HCT116 (cell line): Measurements from ENCODE around the gene TSACC. TPM values are rescaled to one million over a fixed set of nuclear protein-coding genes. Genes with fewer than 3 reads are reported as not detected.
A peak's percentile ranks its signal among the peaks of the same experiment; 100 is the strongest.

ENCODE experiments used
- ATAC-seq: fragments of 200-7000 bp; cut with Tn5 transposase; 2 replicates; pipeline ENCODE4 v1.9.1; 2020; ENCODE audit warnings: mild to moderate bottlenecking, moderate library complexity
- BruUV-seq: library from RNA; stranded (reverse); fragments of 400-500 nt; replicated peaks from 2 replicates; lab custom pipeline; 2021; lab: Mats Ljungman, UMichigan
- CTCF ChIA-PET: fragments of 300-600 bp; sonication (Branson Sonifier 250); formaldehyde crosslinking; loops from one replicate; lab custom pipeline; 2021; ENCODE audit warnings: antibody characterized with exemption; lab: Charles Lee
- POLR2A ChIA-PET: fragments of 300-600, 350-600 bp; sonication (Branson Sonifier 250); formaldehyde crosslinking; loops from one replicate; lab custom pipeline; 2021; ENCODE audit warnings: antibody characterized with exemption; lab: Charles Lee
- RAD21 ChIA-PET, 2 experiments: fragments of 300-600 bp; sonication (Branson Sonifier 250); formaldehyde crosslinking; loops; one replicate each; lab custom pipeline; 2023; ENCODE audit warnings: low total read pairs in 2 of 2; ENCODE audit not compliant: uncharacterized antibody in 2 of 2, unreplicated experiment in 2 of 2, low non-redundant PET in 1 of 2; lab: Charles Lee
- DNase-seq: peaks from one replicate; pipeline ENCODE4 v3.0.0-alpha.2; 2010; ENCODE audit warnings: low read depth, low spot score
- H2AFZ ChIP-seq: fragments of 200-600 bp; shearing (Covaris generic), sonication (generic); 2 replicates; pipeline ENCODE4 v1.6.1; 2017; ENCODE audit warnings: low read depth, mixed run types, mixed read lengths, antibody characterized with exemption, low read length; ENCODE audit not compliant: poor library complexity, severe bottlenecking
- H3K27ac ChIP-seq: 2 replicates; pipeline ENCODE4 v1.5.1; 2012; ENCODE audit warnings: low read depth, low read length
- H3K27me3 ChIP-seq: fragments of 200-600 bp; sonication (generic); 2 replicates; pipeline ENCODE4 v1.6.1; 2016; ENCODE audit warnings: mixed run types, low read length, mixed read lengths; ENCODE audit not compliant: insufficient read depth
- H3K36me3 ChIP-seq, 2 experiments: fragments of 200-500 bp in 1 of 2; fragments of 200-600 bp in 1 of 2; sonication (Bioruptor generic) in 1 of 2; sonication (generic) in 1 of 2; 2 replicates each; pipeline versions ENCODE4 v1.5.1 to v1.6.1; 2014 to 2016; ENCODE audit warnings: low read length in 2 of 2, inconsistent platforms in 1 of 2, mixed read lengths in 1 of 2, mixed run types in 1 of 2; ENCODE audit not compliant: insufficient read depth in 2 of 2, control insufficient read depth in 1 of 2
- H3K4me1 ChIP-seq, 2 experiments: fragments of 200-600 bp in 1 of 2; sonication (generic) in 1 of 2; 2 replicates each; pipeline versions ENCODE4 v1.5.1 to v1.6.1; 2012 to 2017; ENCODE audit warnings: low read length in 2 of 2, inconsistent platforms in 1 of 2, mild to moderate bottlenecking in 1 of 2, mixed read lengths in 1 of 2, mixed run types in 1 of 2, moderate library complexity in 1 of 2; ENCODE audit not compliant: insufficient read depth in 2 of 2, control insufficient read depth in 1 of 2
- H3K4me2 ChIP-seq: fragments of 200-600 bp; sonication (generic); 2 replicates; pipeline ENCODE4 v1.6.1; 2017; ENCODE audit warnings: mixed run types, low read length, mixed read lengths
- H3K4me3 ChIP-seq, 2 experiments: fragments of 200-600 bp in 1 of 2; sonication (generic) in 1 of 2; replicated peaks in 1 of 2; 2 replicates each; pipeline ENCODE4 v1.5.1; 2011 to 2016; ENCODE audit warnings: low read length in 2 of 2, control low read depth in 1 of 2, low read depth in 1 of 2, mild to moderate bottlenecking in 1 of 2, mixed read lengths in 1 of 2, mixed run types in 1 of 2
- H3K79me2 ChIP-seq: fragments of 200-600 bp; sonication (generic); 2 replicates; pipeline ENCODE4 v1.6.1; 2017; ENCODE audit warnings: mild to moderate bottlenecking, mixed run types, low read length, moderate library complexity, mixed read lengths; ENCODE audit not compliant: insufficient read depth
- H3K9ac ChIP-seq: fragments of 200-600 bp; sonication (generic); 2 replicates; pipeline ENCODE4 v1.6.1; 2016; ENCODE audit warnings: low read length, mixed read lengths
- H3K9me2 ChIP-seq: fragments of 200-600 bp; sonication (generic), shearing (Covaris generic); 2 replicates; pipeline ENCODE4 v1.6.1; 2017; ENCODE audit warnings: mixed run types, mild to moderate bottlenecking, moderate library complexity; ENCODE audit not compliant: insufficient read depth
- H3K9me3 ChIP-seq, 2 experiments: fragments of 200-500 bp in 1 of 2; fragments of 200-600 bp in 1 of 2; sonication (Bioruptor generic) in 1 of 2; sonication (generic) in 1 of 2; 2 replicates each; pipeline ENCODE4 v1.6.1; 2014 to 2017; ENCODE audit warnings: low read length in 2 of 2, mixed read lengths in 2 of 2, inconsistent platforms in 1 of 2, low read depth in 1 of 2, mild to moderate bottlenecking in 1 of 2, mixed run types in 1 of 2, moderate library complexity in 1 of 2; ENCODE audit not compliant: control insufficient read depth in 1 of 2, insufficient read depth in 1 of 2
- H4K20me1 ChIP-seq: fragments of 200-600 bp; sonication (generic), shearing (Covaris generic); 2 replicates; pipeline ENCODE4 v1.6.1; 2017; ENCODE audit warnings: mixed run types, mild to moderate bottlenecking, moderate library complexity; ENCODE audit not compliant: insufficient read depth
- CBX3 ChIP-seq: IDR thresholded peaks from 2 replicates; pipeline ENCODE4 v1.6.1; 2012; ENCODE audit warnings: low read depth
- CEBPB ChIP-seq: IDR thresholded peaks from 2 replicates; pipeline ENCODE4 v1.6.1; 2012; ENCODE audit warnings: low read depth
- EGR1 ChIP-seq: IDR thresholded peaks from 2 replicates; pipeline ENCODE4 v1.6.1; 2012; ENCODE audit warnings: low read depth
- EZH2 ChIP-seq: fragments of 200-600 bp; sonication (generic); IDR thresholded peaks from 2 replicates; pipeline ENCODE4 v1.6.1; 2017; ENCODE audit warnings: antibody characterized with exemption, mixed run types
- EZH2phosphoT487 ChIP-seq: fragments of 200-600 bp; IDR thresholded peaks from 2 replicates; pipeline ENCODE4 v1.6.1; 2018; ENCODE audit warnings: antibody characterized with exemption, borderline replicate concordance
- FOSL1 ChIP-seq: IDR thresholded peaks from 2 replicates; pipeline ENCODE4 v1.6.1; 2012; ENCODE audit warnings: low read depth
- POLR2A ChIP-seq: IDR thresholded peaks from 2 replicates; pipeline ENCODE4 v1.7.0; 2011; ENCODE audit warnings: borderline replicate concordance; ENCODE audit not compliant: insufficient read depth, insufficient read length; ENCODE audit errors: extremely low read depth
- SIN3A ChIP-seq: IDR thresholded peaks from 2 replicates; pipeline ENCODE4 v1.6.1; 2012; ENCODE audit warnings: low read depth
- TCF7L2 ChIP-seq: IDR thresholded peaks from 2 replicates; pipeline ENCODE4 v1.7.0; 2011; ENCODE audit warnings: borderline replicate concordance, inconsistent platforms; ENCODE audit not compliant: insufficient read depth, insufficient read length; ENCODE audit errors: extremely low read depth
- YY1 ChIP-seq: IDR thresholded peaks from 2 replicates; pipeline ENCODE4 v1.6.1; 2011; ENCODE audit warnings: low read length, low read depth, moderate library complexity, mild to moderate bottlenecking; ENCODE audit not compliant: insufficient replicate concordance; ENCODE audit errors: extremely low read depth
- ZFX ChIP-seq: fragments of 450-650 bp; IDR thresholded peaks from 2 replicates; pipeline ENCODE4 v1.6.1; 2017
- ZNF274 ChIP-seq: fragments of 200-500 bp; sonication (Bioruptor generic); IDR thresholded peaks from 2 replicates; pipeline ENCODE4 v1.6.1; 2014; ENCODE audit warnings: mild to moderate bottlenecking, low read depth, low read length, inconsistent platforms
- intact Hi-C: fragments of 100-400 bp; cut with micrococcal nuclease; formaldehyde crosslinking; loops from 2 replicates; pipeline ENCODE4 v1.10.0; 2022
- total RNA-seq: library from RNA; stranded (reverse); gene quantifications from one replicate; pipeline ENCODE4 v1.2.1, GENCODE V29; 2021; ENCODE audit not compliant: unreplicated experiment
- TF ChIP-seq, protein P1 (sequence below): IDR thresholded peaks from 2 replicates; pipeline ENCODE4 v1.6.1; 2012; ENCODE audit warnings: low read depth
- TF ChIP-seq, protein P2 (sequence below), 3 experiments: fragments of 200-600 bp in 1 of 3; sonication (generic) in 1 of 3; IDR thresholded peaks in 2 of 3; conservative IDR thresholded peaks in 1 of 3; 2 replicates each; pipeline ENCODE4 v1.5.1; 2012 to 2017; ENCODE audit warnings: low read depth in 2 of 3, low read length in 2 of 3, antibody characterized with exemption in 1 of 3, borderline replicate concordance in 1 of 3, control low read depth in 1 of 3, mild to moderate bottlenecking in 1 of 3, mixed read lengths in 1 of 3, mixed run types in 1 of 3, moderate library complexity in 1 of 3; ENCODE audit not compliant: insufficient read depth in 1 of 3

Gene TSACC
- total RNA-seq, 1 experiment from 2014 or later, result 1.0 TPM

DNA sequence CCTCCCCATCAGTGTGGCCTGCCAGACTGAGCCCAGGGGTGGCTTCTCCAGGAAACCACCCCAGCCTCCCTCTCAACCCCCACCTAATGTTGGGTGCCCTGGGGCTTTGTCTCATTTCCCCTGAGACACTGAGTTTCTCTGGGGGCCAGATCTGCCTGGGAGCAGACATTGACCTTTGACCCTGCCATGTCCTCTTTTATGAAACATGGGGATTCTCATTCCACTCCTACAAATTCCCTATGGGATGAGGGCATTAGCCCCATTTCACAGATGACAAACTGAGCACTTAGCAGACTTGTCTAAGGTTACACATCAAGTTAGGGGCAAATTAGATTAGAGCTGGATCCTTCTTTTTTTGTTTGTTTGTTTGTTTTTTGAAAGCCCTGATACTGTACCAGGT is 54.8 kb downstream of the TSACC start:
- no peaks in the 10 kb centered on the region for H3K27me3 ChIP-seq
- H3K9me3 ChIP-seq, result no peaks in the 10 kb centered on the region
- no peaks in the 10 kb centered on the region for H3K36me3 ChIP-seq
- POLR2A ChIA-PET, result no interaction called here
- DNase-seq (no peak), ATAC-seq (no peak)
- H3K27ac ChIP-seq, result no peak overlapping the region
- intact Hi-C loops, result no loop called here
- H3K9me2 ChIP-seq, result no peaks in the 10 kb centered on the region
- H3K4me1 ChIP-seq, result peaks cover 5 to 36% of the 10 kb centered on the region in 2 experiments
- H4K20me1 ChIP-seq, result no peaks in the 10 kb centered on the region
- H3K4me3 ChIP-seq, result no peak overlapping the region
- no TSS peak for BruUV-seq
- H3K4me2 ChIP-seq, result no peak overlapping the region
- H3K9ac ChIP-seq, result no peak overlapping the region
- RAD21 ChIA-PET, result no interaction called here
- peak overlapping the region; percentile 56 for H2AFZ ChIP-seq
- H3K79me2 ChIP-seq, result no peaks in the 10 kb centered on the region
- CTCF ChIA-PET, result interaction anchor here (1.0 kb wide), 2 partner anchors 8 to 53 kb away, joined by 3 to 4 read pairs; no protein-coding TSS in a partner anchor
- TF ChIP-seq SIN3A (no peak), EGR1 (no peak), FOSL1 (no peak), CBX3 (no peak), EZH2phosphoT487 (no peak), EZH2 (no peak), TCF7L2 (no peak), ZNF274 (no peak), ZFX (no peak), YY1 (no peak), POLR2A (no peak), CEBPB (no peak)
- TF ChIP-seq, protein P1, sequence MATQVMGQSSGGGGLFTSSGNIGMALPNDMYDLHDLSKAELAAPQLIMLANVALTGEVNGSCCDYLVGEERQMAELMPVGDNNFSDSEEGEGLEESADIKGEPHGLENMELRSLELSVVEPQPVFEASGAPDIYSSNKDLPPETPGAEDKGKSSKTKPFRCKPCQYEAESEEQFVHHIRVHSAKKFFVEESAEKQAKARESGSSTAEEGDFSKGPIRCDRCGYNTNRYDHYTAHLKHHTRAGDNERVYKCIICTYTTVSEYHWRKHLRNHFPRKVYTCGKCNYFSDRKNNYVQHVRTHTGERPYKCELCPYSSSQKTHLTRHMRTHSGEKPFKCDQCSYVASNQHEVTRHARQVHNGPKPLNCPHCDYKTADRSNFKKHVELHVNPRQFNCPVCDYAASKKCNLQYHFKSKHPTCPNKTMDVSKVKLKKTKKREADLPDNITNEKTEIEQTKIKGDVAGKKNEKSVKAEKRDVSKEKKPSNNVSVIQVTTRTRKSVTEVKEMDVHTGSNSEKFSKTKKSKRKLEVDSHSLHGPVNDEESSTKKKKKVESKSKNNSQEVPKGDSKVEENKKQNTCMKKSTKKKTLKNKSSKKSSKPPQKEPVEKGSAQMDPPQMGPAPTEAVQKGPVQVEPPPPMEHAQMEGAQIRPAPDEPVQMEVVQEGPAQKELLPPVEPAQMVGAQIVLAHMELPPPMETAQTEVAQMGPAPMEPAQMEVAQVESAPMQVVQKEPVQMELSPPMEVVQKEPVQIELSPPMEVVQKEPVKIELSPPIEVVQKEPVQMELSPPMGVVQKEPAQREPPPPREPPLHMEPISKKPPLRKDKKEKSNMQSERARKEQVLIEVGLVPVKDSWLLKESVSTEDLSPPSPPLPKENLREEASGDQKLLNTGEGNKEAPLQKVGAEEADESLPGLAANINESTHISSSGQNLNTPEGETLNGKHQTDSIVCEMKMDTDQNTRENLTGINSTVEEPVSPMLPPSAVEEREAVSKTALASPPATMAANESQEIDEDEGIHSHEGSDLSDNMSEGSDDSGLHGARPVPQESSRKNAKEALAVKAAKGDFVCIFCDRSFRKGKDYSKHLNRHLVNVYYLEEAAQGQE, result no peak
- TF ChIP-seq, protein P2, sequence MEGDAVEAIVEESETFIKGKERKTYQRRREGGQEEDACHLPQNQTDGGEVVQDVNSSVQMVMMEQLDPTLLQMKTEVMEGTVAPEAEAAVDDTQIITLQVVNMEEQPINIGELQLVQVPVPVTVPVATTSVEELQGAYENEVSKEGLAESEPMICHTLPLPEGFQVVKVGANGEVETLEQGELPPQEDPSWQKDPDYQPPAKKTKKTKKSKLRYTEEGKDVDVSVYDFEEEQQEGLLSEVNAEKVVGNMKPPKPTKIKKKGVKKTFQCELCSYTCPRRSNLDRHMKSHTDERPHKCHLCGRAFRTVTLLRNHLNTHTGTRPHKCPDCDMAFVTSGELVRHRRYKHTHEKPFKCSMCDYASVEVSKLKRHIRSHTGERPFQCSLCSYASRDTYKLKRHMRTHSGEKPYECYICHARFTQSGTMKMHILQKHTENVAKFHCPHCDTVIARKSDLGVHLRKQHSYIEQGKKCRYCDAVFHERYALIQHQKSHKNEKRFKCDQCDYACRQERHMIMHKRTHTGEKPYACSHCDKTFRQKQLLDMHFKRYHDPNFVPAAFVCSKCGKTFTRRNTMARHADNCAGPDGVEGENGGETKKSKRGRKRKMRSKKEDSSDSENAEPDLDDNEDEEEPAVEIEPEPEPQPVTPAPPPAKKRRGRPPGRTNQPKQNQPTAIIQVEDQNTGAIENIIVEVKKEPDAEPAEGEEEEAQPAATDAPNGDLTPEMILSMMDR (IDR thresholded peaks at IDR 0.05 in 2 of 3, conservative IDR thresholded peaks at IDR 0.05 in 1 of 3; ENCODE audit: borderline replicate concordance in 1 of 3, insufficient read depth in 1 of 3, low read depth in 2 of 3, low read length in 2 of 3), result no peak
